Esophagus squamous epithelium (tissue), 4 donors: Measurements from ENCODE around the gene EXOSC7.

ENCODE experiments used
- CTCF ChIP-seq, 6 experiments: fragments of 450-650 bp in 4 of 6; fragments of 200-600 bp in 2 of 6; sonication (generic) in 2 of 6; IDR thresholded peaks; one replicate each; pipeline ENCODE4 v1.5.1; 2016 to 2019; ENCODE audit warnings: antibody characterized with exemption in 6 of 6, mild to moderate bottlenecking in 4 of 6, moderate library complexity in 4 of 6
- POLR2A ChIP-seq, 4 donors: fragments of 450-650 bp; IDR thresholded peaks; one replicate each; pipeline ENCODE4 v1.6.1; 2017; ENCODE audit warnings: antibody characterized with exemption in 4 of 4, mild to moderate bottlenecking in 4 of 4, moderate library complexity in 3 of 4

- TF ChIP-seq CTCF (IDR thresholded peaks at IDR 0.05) (no peak), POLR2A (IDR thresholded peaks at IDR 0.05) (no peak)
These were observed 21.1 kb upstream of the EXOSC7 start for GRCh38 chr3:44954962-44955361.
